ENCODE data around the gene OIT3.

Gene OIT3

GRCh38 chr10:72888151-72888638 lies 5.3 kb upstream of the OIT3 start:
- H3K27ac ChIP-seq: no peak overlapping the region
- TF ChIP-seq, protein P1, sequence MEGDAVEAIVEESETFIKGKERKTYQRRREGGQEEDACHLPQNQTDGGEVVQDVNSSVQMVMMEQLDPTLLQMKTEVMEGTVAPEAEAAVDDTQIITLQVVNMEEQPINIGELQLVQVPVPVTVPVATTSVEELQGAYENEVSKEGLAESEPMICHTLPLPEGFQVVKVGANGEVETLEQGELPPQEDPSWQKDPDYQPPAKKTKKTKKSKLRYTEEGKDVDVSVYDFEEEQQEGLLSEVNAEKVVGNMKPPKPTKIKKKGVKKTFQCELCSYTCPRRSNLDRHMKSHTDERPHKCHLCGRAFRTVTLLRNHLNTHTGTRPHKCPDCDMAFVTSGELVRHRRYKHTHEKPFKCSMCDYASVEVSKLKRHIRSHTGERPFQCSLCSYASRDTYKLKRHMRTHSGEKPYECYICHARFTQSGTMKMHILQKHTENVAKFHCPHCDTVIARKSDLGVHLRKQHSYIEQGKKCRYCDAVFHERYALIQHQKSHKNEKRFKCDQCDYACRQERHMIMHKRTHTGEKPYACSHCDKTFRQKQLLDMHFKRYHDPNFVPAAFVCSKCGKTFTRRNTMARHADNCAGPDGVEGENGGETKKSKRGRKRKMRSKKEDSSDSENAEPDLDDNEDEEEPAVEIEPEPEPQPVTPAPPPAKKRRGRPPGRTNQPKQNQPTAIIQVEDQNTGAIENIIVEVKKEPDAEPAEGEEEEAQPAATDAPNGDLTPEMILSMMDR (IDR thresholded peaks at IDR 0.05; ENCODE audit: low read depth, low read length): no peak
- H3K27me3 ChIP-seq (ENCODE audit: insufficient read depth, low read depth, severe bottlenecking): no peaks in the 10 kb centered on the region
- H3K36me3 ChIP-seq: peaks cover 4% of the 10 kb centered on the region; the same call in 1 of the 2 replicates
- H3K9me3 ChIP-seq (ENCODE audit: severe bottlenecking): no peaks in the 10 kb centered on the region
- H3K4me3 ChIP-seq (ENCODE audit: low read depth, low read length): no peak overlapping the region
- DNase-seq: no peak

DNA sequence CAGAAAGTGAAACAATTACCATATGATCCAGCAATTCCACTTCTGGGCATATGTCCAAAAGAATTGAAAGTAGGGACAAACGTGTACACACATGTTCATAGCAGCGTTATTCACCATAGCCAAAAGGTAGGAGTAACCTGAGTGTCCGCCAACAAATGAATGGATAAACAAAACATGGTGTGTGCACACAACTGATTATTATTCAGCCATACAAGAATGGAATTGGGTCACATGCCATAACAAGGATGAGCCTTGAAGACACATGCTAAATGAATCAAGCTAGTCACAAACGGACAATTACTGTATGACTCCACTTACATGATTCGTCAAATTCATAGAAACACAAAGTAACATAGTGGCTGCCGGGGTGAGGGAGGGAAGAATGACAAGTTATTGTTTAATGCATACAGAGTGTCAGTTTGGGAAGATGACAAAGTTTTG lies 4.1 kb upstream of the OIT3 start:
- Histone ChIP-seq H3K4me3 (ENCODE audit: low read depth, low read length) (no peak overlapping the region), H3K27ac (no peak overlapping the region)

DNA sequence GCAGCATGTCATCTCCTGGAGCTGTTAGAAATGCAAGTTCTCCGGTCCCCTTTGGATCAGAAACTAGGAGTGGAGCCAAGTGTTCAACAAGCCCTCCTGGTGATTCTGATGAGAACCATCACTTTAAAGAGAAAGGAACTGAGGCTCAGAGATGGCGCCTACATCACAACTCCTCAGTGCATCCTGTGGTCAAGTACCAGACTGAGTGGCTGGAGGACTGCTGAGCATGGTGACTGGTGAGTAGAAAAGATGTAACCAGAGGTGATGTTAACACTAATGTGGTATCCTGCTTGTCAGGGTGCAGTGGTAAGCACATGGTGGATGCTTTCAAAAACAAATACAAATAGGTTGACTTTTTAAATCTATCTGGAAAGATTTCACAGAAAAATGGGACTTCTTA lies 3.5 kb upstream of the OIT3 start:
- TF ChIP-seq, protein P1 (IDR thresholded peaks at IDR 0.05; ENCODE audit: low read depth, low read length): no peak
- H3K27ac ChIP-seq: no peak overlapping the region
- H3K36me3 ChIP-seq: peaks cover 4% of the 10 kb centered on the region; the same call in 1 of the 2 replicates
- DNase-seq: no peak
- H3K4me3 ChIP-seq (ENCODE audit: low read depth, low read length): no peak overlapping the region
- no peaks in the 10 kb centered on the region for H3K9me3 ChIP-seq (ENCODE audit: severe bottlenecking)
- no peaks in the 10 kb centered on the region for H3K27me3 ChIP-seq (ENCODE audit: insufficient read depth, low read depth, severe bottlenecking)

More for the DNA sequence above, 4.1 kb upstream of the OIT3 start:
- Histone ChIP-seq H3K9me3 (ENCODE audit: severe bottlenecking) (no peaks in the 10 kb centered on the region), H3K36me3 (peaks cover 4% of the 10 kb centered on the region; the same call in 1 of the 2 replicates), H3K27me3 (ENCODE audit: insufficient read depth, low read depth, severe bottlenecking) (no peaks in the 10 kb centered on the region)
- TF ChIP-seq, protein P1 (IDR thresholded peaks at IDR 0.05; ENCODE audit: low read depth, low read length): no peak
- no peak for DNase-seq

DNA sequence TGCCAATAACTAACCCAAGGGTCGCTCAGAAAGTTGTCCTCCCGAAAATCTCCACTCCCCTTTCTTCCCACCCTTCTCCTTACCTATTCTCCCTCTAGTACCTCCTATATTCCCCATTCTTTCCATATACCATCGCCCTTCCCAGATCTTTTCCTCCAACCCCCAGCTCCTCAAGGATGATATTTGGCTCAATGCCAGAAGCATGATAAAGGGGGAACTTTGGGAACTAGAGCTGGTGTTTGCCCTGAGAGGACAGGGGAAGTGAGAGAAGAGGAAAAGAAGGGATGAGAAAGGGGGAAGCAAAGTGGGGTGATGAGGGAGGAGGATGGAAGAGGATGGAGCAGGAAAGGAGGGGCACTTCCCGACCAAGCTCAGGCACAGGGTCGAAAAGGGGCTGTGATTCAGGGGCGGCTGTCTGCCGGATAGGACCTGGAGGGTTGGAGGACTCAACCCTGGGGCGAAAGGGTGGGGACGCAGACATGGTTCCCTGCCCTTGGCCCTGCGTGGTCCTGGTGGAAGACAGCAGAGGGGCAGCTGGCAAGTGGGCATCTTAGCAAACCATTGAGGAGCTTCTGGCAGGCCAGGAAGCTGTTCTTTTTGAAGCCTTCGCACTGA lies 1.8 kb downstream of the OIT3 start:
- Histone ChIP-seq H3K9me3 (ENCODE audit: severe bottlenecking) (no peaks in the 10 kb centered on the region), H3K36me3 (no peaks in the 10 kb centered on the region), H3K27me3 (ENCODE audit: insufficient read depth, low read depth, severe bottlenecking) (no peaks in the 10 kb centered on the region), H3K27ac (no peak overlapping the region), H3K4me3 (ENCODE audit: low read depth, low read length) (no peak overlapping the region)
- TF ChIP-seq, protein P1 (IDR thresholded peaks at IDR 0.05; ENCODE audit: low read depth, low read length): no peak
- DNase-seq: no peak

DNA sequence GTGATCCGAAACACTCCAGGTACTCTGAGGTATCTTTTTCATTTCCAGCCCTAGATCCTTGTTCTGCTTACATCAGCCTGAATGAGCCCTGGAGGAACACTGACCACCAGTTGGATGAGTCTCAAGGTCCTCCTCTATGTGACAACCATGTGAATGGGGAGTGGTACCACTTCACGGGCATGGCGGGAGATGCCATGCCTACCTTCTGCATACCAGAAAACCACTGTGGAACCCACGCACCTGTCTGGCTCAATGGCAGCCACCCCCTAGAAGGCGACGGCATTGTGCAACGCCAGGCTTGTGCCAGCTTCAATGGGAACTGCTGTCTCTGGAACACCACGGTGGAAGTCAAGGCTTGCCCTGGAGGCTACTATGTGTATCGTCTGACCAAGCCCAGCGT lies 5.1 kb downstream of the OIT3 start:
- no peaks in the 10 kb centered on the region for H3K27me3 ChIP-seq (ENCODE audit: insufficient read depth, low read depth, severe bottlenecking)
- DNase-seq: no peak

More for the DNA sequence above, 5.1 kb downstream of the OIT3 start:
- Histone ChIP-seq H3K27ac (no peak overlapping the region), H3K9me3 (ENCODE audit: severe bottlenecking) (no peaks in the 10 kb centered on the region), H3K4me3 (ENCODE audit: low read depth, low read length) (no peak overlapping the region), H3K36me3 (no peaks in the 10 kb centered on the region)
- TF ChIP-seq, protein P1 (IDR thresholded peaks at IDR 0.05; ENCODE audit: low read depth, low read length): no peak

Data from WERI-Rb-1 (cell line).